ENCODE data around the gene OXCT1.

Gene OXCT1

GRCh38 chr5:41707853-41708603, 162.2 kb downstream of the OXCT1 start:
- no peak for DNase-seq

DNA sequence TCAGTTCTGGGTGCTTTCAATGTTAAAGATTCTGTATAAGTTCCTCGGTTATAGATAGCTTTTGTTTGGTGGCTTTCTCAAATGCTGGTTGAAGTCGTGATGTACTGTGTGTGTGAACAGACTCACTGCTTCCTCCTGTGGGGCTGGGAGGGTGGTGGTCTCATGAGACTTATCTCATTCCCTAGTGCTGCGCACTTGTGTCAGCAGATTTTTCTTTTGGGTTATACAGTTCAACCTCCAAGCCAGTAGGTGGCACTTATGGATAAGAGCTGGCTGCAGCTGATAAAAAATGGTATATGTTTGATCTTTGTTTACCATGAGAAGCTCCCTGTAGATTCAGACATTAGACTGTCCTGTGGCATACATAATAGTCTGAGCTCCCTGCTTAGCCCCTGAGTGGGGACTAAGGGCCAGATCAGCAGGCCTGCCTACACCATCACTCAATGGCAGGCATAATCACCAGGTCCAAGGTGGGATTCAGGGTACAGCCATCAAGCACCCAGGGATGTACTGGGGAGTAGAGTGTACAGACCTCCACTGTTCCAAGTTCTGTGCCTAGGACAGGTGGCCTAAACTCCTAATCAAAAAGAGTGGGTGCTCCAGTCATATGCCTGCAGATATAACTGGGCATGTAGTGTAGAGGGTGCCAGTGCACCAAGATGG, 174.2 kb downstream of the OXCT1 start:
- DNase-seq, result no peak

GRCh38 chr5:41686767-41687166, 183.5 kb downstream of the OXCT1 start:
- no peak for DNase-seq

DNA sequence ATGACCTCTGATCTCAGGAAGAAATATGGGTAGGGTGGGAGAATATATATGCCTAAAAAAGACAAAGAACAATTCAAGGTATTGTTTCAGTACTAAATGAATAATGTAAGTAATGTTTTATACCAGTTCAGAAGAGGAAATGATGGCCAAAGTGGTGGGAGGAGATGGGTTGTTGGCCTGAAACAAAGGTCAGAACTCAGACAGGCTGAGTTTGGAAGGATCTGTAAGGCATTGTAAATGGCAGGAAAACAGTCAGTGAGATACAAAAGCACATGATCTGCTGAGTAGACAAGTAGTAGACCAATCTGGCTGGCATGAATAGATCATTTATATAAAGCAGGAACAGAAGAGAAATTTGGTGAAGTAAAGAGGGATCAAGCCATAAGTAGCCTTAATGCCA, 184.0 kb downstream of the OXCT1 start:
- no peak for DNase-seq

GRCh38 chr5:41683181-41683580, 187.0 kb downstream of the OXCT1 start:
- no peak for DNase-seq

- no peak for DNase-seq
Observed at GRCh38 chr5:41682641-41683040, 187.6 kb downstream of the OXCT1 start.

- no peak for DNase-seq
Observed at GRCh38 chr5:41681840-41682239, 188.4 kb downstream of the OXCT1 start.

Measured in CD4-positive, alpha-beta T cell treated with Interferon alpha-2 for 1 hour (primary cell).